HFF-Myc (cell line): ENCODE data around the gene SERHL2.
"Not testable (repeated sequence)": the region's sequence is repeated elsewhere in the genome, so short reads cannot be mapped to it uniquely, and the experiment has no call there.

ENCODE experiments used
- DNase-seq: peaks from one replicate; pipeline ENCODE4 v3.0.0-alpha.2; 2011; ENCODE audit warnings: low read depth; ENCODE audit errors: extremely low read depth
- H3K4me3 ChIP-seq: replicated peaks from 2 replicates; pipeline ENCODE4 v1.5.1; 2011; ENCODE audit warnings: low read depth, mild to moderate bottlenecking, control low read depth, low read length
- TF ChIP-seq, protein P1 (sequence below): IDR thresholded peaks from 2 replicates; pipeline ENCODE4 v1.5.1; 2012; ENCODE audit warnings: mild to moderate bottlenecking, low read depth, low read length, control low read depth; ENCODE audit errors: missing control alignments

Gene SERHL2

DNA sequence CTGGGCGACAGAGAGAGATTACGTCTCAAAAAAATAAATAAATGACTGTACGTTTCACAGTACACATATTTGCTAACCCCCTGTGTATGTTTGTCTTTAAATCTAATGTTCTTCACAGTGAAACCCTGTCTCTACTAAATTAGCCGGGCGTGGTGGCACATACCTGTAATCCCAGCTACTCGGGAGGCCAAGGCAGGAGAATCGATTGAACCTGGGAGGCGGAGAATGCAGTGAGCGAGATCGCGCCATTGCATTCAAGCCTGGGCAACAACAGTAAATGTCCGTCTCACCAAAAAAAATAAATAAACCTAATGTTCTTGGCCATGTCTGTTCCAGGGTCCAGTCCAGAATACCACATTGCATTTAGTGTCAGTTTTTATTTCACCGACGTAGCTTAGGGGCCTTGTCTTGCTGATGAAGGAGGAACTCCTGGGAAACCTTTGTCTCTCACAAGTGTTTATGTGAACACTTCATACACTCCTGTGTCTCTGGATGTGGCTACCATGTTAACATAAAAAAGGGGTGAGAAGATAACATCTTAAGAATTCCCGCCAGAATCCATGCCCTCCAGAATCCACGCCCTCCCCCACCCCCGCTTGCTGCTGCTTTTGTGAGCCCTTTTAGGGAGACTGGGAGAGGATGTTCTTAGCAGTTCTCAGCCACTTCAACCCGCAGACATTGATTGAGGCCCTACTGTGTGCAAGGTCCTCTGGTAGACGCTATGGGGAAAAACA lies 5.0 kb upstream of the SERHL2 start:
- DNase-seq = no peak
- no peak overlapping the region for H3K4me3 ChIP-seq
- TF ChIP-seq, protein P1, sequence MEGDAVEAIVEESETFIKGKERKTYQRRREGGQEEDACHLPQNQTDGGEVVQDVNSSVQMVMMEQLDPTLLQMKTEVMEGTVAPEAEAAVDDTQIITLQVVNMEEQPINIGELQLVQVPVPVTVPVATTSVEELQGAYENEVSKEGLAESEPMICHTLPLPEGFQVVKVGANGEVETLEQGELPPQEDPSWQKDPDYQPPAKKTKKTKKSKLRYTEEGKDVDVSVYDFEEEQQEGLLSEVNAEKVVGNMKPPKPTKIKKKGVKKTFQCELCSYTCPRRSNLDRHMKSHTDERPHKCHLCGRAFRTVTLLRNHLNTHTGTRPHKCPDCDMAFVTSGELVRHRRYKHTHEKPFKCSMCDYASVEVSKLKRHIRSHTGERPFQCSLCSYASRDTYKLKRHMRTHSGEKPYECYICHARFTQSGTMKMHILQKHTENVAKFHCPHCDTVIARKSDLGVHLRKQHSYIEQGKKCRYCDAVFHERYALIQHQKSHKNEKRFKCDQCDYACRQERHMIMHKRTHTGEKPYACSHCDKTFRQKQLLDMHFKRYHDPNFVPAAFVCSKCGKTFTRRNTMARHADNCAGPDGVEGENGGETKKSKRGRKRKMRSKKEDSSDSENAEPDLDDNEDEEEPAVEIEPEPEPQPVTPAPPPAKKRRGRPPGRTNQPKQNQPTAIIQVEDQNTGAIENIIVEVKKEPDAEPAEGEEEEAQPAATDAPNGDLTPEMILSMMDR = no peak

DNA sequence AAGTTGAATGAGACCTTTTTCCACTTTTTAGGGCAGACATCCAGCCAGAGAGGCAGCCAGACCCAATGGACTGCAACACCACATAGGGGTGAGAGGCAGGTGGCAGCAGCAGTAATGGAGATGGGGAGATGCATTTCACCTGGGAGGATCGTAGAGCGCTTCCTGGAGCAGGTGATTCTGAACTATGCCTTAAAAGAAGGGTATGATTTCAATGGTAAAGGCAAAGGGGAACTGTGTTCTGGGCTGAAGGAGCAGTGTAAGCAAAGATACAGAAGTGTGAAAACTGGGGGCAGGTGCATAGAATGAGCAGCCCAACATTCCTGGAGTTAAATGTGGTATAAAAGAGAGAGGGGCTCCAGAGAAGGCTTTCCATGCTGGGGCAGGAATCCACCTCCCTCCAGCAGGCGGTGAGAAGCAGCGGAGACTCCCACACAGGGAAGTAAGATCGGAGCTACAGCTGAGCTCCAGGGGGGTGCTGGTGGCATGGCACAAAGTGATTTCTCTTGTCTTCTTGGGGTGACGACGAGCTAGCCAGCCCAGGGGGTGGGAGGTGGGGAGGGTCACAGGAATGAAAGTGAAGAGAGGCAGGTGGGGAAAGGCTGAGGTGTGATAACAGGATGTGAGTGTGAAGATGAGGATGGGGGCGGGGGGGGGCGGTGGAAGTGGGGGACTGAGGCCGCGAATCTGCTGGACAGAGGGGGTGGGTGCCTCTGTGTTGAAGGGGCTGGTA lies 4.3 kb upstream of the SERHL2 start:
- no peak for DNase-seq
- TF ChIP-seq, protein P1 = no peak
- no peak overlapping the region for H3K4me3 ChIP-seq

DNA sequence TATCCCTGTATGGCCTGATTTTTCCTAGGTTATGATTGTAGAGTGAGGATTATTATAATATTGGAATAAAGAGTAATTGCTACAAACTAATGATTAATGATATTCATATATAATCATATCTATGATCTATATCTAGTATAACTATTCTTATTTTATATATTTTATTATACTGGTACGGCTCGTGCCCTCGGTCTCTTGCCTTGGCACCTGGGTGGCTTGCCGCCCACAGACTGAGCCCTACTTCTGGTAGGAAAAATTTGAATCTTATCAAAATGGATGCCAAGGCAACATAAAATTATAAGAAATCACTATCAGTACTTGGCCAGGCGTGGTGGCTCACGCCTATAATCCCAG lies 1.5 kb upstream of the SERHL2 start:
- H3K4me3 ChIP-seq, DNase-seq: not testable (repeated sequence)

DNA sequence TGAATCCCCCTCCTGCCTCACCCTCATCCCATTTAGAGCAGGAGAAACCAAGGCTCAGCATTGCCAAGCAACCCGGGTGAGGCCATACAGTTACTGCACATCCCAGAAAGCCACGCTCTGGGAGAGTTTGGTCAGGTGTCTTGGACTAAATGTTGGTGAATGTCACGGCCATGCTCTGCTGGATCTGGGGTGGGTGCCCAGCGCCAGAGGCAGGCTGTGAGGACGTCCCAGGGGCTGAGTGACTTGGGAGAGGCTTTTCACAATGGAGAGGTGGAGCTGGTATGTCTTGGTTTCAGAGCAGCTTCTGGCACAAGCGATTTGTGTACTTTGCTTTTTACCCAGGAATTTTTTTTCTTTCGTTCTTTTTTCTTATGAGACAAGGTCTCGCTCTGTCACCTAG lies 6.6 kb downstream of the SERHL2 start:
- no peak for DNase-seq
- no peak overlapping the region for H3K4me3 ChIP-seq
- TF ChIP-seq, protein P1 = no peak

DNA sequence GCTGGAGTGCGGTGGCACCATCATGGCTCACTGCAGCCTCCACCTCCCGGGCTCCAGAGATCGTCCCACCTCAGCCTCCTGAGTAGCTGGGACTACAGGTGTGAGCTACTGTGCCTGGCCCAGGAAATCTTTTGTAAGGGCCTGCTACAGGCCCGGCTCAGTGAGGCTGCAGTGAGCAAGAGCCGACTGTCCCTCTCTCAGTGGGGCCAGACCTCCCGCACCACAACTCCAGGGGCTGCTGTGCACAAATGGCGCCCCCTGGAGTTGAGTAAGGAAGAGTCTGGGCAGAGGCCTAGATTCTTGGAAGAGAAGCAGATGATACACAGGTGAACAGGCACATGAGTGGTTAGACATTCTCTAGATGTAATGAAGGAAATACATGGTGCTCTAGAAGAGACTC lies 7.0 kb downstream of the SERHL2 start:
- DNase-seq = no peak
- H3K4me3 ChIP-seq = no peak overlapping the region
- TF ChIP-seq, protein P1 = peak; percentile 67

DNA sequence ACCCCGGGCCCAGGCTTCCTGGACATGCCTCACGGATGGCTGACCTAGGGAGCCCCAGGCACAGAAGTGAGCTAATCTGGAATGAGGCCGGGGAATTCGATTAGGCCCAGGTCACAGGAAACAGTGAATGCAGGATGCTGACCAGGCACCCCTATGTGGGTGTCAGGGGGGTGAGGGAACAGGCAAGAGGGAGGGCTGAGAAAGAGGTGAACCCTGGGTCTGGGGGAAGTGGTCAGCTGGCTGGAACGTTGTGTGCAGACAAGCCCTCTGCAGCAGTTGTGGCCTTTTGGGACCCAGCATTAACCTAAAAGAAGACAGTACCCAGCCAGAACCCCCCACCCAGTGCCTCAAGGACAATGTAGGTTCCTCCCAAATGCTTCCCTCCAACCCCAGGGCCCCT lies 8.1 kb downstream of the SERHL2 start:
- no peak overlapping the region for H3K4me3 ChIP-seq
- TF ChIP-seq, protein P1 = no peak
- DNase-seq = no peak

DNA sequence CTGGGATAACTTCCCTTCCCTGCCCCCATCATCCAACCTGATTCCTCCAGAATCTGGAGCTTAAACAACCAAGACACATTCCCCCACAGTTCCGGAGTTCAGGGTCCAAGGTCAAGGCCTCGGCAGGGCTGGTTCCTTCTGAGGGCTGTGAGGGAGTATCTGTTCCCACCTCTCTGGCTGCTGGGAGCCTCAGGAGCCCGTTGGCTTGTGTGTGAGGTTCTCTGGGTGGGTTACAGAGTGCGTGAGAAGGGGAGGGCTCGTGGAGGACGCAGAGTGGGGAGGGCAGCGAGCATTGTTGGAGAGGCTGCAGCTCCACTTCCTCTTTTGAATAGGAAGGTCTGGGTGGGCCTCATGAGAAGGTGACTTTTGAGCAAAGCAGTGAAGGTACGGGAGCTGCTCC lies 8.5 kb downstream of the SERHL2 start:
- TF ChIP-seq, protein P1 = no peak
- H3K4me3 ChIP-seq = no peak overlapping the region
- DNase-seq = no peak
